Activated T-cell treated with anti-CD3 and anti-CD28 coated beads, Interleukin-2, amount 50 U/mL, for 72 hours (primary cell): ENCODE data around the gene TMEM131L. TPM values are rescaled to one million over a fixed set of nuclear protein-coding genes. Genes with fewer than 3 reads are reported as not detected.

Experiments used
- ATAC-seq, 2 donors: fragments of 150-1000 bp; cut with Tn5 transposase; replicated peaks in 1 of 2; 2 replicates each; pipeline ENCODE4 v1.10.0; 2021; ENCODE audit warnings: moderate library complexity in 2 of 2, mild to moderate bottlenecking in 1 of 2
- DNase-seq, 2 donors: peaks; one replicate each; pipeline ENCODE4 v3.0.0; 2021 to 2022; ENCODE audit warnings: mixed read lengths in 1 of 2
- H3K27ac Mint-ChIP-seq: one replicate; pipeline ENCODE4 v1.8.0; 2022; ENCODE audit warnings: mild to moderate bottlenecking, moderate library complexity, mixed read lengths
- H3K27me3 Mint-ChIP-seq: one replicate; pipeline ENCODE4 v1.8.0; 2022; ENCODE audit warnings: low read depth, mixed read lengths
- H3K36me3 Mint-ChIP-seq, 2 donors: one replicate each; pipeline ENCODE4 v1.8.0; 2022; ENCODE audit warnings: mixed read lengths in 2 of 2, mild to moderate bottlenecking in 1 of 2; ENCODE audit not compliant: insufficient read depth in 2 of 2
- H3K4me1 Mint-ChIP-seq: one replicate; pipeline ENCODE4 v1.8.0; 2022; ENCODE audit warnings: low read depth, mixed read lengths
- H3K4me3 Mint-ChIP-seq, 2 donors: one replicate each; pipeline ENCODE4 v1.8.0; 2022; ENCODE audit warnings: mild to moderate bottlenecking in 2 of 2, mixed read lengths in 2 of 2, moderate library complexity in 2 of 2
- H3K9me3 Mint-ChIP-seq, 2 donors: one replicate each; pipeline ENCODE4 v1.8.0; 2022; ENCODE audit warnings: mixed read lengths in 2 of 2
- total RNA-seq, 2 donors: library from RNA; stranded (reverse); gene quantifications; one replicate each; pipeline ENCODE4 v1.2.3, GENCODE V29; 2022

TMEM131L gene
- total RNA-seq, 2 donors from 2014 or later = 32.7 to 44.4 TPM

DNA sequence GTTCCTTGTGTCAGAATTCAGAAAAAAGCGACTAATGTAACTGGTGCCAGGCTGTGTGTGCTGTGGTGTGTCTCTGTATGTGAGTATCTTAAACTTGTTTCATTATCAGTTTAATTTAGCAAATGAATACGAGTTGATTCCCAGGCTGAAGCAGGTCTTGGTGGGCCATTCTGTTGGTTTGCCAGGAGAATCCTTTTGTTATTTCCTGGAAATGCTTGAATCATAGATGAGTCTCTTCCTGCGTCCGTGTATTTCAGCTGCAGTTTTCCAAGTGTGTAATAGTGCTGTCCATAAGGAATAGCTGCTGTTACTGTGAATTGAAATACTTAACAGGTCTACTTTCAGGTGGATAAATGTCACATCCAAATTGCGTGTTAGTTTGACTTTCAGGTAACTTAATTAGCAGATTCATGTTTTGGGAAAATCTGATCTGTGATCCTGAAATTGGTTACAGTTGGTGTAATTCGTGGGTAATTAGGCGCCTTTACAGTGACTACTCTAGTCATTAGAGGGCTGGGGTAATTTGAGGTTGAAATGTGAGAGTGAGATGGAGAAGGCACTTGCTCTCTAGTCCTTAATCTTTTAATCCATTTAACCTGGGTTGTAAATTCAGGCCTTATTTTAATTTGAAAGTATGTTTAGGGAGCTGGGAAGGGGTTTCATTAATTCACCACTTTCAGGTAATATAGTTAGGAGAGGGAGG, 23.8 kb downstream of the TMEM131L start:
- no peak for DNase-seq
- Mint-ChIP-seq H3K27me3 (no peaks in the 10 kb centered on the region), H3K36me3 (no peaks in the 10 kb centered on the region), H3K27ac (peak overlapping the region; percentile 96), H3K4me3 (peak overlapping the region; percentile 61 to 68), H3K9me3 (no peaks in the 10 kb centered on the region), H3K4me1 (peaks cover 95% of the 10 kb centered on the region)
- ATAC-seq = no peak

DNA sequence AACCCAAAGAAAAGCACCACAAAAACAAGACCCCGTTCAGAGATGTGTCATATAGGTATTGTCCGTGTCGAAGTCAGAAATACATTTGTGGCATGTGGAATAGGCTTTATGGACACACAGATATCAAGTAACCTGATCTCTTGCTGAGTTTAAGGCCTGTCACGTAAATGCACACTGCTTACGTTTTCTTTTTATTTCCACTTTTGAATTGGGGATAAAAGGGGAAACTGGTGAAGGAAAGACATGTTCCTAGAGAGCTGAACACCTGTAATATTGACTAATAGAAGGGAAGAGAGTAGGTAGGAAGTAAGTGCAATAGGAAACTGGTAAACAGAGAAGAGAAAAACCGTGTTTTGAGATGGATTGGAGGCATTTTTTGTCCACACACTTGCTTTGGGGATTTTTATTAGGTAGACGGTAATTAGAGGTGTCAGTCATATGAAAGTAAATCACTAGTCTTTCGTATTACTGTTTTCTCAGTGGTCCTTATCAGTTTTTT, 24.9 kb downstream of the TMEM131L start:
- no peak for ATAC-seq
- Mint-ChIP-seq H3K4me3 (peak overlapping the region; percentile 61 to 83), H3K36me3 (no peaks in the 10 kb centered on the region), H3K27me3 (no peaks in the 10 kb centered on the region), H3K27ac (peak overlapping the region; percentile 92), H3K9me3 (no peaks in the 10 kb centered on the region), H3K4me1 (peaks cover 95% of the 10 kb centered on the region)
- no peak for DNase-seq

DNA sequence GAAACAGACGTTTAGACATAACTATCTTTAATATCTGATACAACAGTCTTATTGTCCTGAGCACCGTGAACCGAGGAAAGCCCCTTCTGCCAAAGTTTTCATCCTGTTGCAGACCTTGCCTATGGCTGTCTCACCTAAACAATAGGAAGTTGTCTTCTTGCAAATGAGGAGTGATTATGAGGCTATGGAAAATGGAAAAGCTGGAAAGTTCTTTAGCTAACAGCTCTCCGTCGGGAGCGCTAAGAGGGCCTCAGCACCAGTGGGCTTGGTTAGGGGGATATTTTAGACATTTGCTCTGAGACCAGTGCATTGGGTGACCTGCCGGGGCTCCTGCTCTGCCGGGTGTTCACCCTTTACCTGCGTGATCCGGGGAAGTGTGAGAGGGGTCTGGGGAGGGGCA, 28.4 kb downstream of the TMEM131L start:
- Mint-ChIP-seq H3K27me3 (no peaks in the 10 kb centered on the region), H3K4me3 (peak overlapping the region in 1 of 2 donors; percentile 45), H3K27ac (peak overlapping the region; percentile 97), H3K9me3 (no peaks in the 10 kb centered on the region), H3K36me3 (peaks cover under 1 to 4% of the 10 kb centered on the region in 2 donors), H3K4me1 (peaks cover 98% of the 10 kb centered on the region)
- ATAC-seq (no peak), DNase-seq (no peak)

DNA sequence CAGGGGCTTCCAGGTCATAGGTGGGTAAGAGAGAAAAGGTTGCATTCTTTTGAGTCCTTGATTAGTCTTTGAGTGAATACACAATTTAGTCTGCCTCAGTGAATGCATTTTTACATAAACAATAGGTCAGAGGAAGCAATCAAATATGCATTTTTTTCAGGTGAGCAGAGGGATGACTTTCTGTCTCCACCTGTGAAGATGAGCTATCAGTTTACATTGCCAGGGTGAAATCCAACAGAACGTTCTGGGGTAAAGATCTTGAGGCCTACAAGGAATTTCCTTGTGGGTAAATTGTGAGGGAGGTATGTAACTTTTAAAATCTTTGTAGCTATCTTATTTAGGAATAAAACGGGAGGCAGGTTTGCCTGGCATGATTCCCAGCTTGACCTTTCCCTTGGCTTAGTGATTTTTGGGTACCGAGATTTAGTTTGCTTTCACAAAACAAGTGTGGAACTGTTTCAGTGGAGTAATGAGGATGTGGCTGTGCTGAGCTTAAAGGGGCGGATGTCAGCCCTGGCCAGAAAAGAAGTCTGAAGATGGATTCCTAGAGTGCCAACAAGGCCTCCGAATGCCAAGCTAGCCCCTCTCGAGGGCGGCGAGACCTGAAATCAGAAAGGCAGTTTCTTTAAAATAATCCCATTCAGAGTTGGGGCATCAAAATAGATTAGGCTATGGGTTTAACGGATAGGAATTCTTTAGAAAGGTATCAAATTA, 29.5 kb downstream of the TMEM131L start:
- H3K4me1 Mint-ChIP-seq = peaks cover 98% of the 10 kb centered on the region
- peak overlapping the region; percentile 97 for H3K27ac Mint-ChIP-seq
- DNase-seq = no peak
- no peaks in the 10 kb centered on the region for H3K9me3 Mint-ChIP-seq
- no peaks in the 10 kb centered on the region for H3K27me3 Mint-ChIP-seq
- peaks cover 5 to 14% of the 10 kb centered on the region in 2 donors for H3K36me3 Mint-ChIP-seq
- peak overlapping the region; percentile 57 to 83 for H3K4me3 Mint-ChIP-seq
- ATAC-seq = no peak

DNA sequence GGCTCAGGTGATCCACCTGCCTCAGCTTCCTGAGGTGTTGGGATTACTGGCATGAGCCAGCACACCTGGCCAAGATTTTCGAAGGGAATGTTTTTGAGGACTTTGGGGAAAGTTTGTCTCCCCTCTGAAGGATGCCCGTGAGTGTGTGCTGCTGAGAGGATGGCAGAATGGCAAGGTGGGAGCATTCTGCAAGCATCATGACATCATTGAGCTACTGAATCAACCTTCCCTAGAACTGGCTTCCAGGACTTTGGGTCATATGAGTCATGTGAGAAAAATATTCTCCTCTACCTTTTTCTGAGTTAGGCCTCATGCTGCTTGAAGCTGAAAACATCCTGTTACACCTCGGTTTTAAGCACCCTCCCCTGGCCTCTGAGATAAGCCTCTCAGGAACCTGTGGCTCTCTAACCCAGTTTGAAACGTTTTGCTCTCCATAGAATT, 31.0 kb downstream of the TMEM131L start:
- DNase-seq = peak; percentile 62 to 75
- Mint-ChIP-seq H3K4me1 (peaks cover 98% of the 10 kb centered on the region), H3K4me3 (peak overlapping the region; percentile 79 to 83), H3K36me3 (peaks cover 5 to 16% of the 10 kb centered on the region in 2 donors), H3K9me3 (no peaks in the 10 kb centered on the region), H3K27ac (peak overlapping the region; percentile 97), H3K27me3 (no peaks in the 10 kb centered on the region)
- ATAC-seq = peak; percentile 89 to 92

DNA sequence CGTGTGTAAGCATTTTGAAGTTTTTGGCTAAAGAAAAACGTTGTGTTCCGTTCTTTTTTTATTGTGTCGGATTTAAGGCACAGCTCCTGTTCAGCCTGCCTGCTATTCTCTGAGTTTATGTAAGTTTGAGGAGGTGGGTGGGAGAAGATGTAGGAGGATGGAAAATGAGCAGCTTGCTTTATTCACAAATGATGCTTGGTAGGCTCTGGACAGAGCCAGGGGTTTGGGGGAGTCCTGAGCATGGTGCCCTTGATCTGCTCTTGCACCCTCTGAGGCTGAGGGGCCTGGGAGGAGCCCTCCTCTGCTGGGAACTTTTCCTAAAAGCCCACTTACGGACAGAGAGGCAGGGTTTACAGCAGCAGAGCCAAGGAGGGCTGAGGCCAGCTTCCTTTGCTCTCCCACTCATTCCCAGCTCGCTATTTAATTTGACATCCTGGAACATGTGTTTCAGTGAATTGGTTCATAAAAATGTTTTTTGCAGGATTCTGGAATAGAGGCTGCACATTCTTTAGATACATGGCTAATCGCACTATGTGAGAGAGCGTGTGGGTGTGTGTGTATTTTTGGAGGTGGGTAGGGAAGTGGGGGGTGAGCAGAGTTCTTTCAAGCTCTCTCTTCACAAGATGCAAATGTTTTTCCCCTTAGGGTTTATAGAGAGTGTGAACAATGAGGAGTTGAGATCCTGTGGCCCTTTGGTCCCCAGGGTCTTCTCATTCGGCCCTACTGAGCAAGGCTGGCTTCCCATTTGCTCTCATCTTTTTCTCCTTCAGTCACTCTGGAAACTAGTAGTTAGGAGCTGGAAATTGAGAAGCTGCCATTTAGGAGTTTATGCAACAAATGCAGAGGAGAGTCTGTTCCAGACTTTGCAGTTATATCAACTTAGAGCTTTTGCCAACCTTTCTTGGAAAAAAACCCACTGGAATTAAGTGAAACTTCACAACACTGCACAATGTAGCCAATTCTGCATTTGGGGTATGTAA, 32.1 kb downstream of the TMEM131L start:
- Mint-ChIP-seq H3K4me3 (peak overlapping the region; percentile 79 to 83), H3K9me3 (no peaks in the 10 kb centered on the region), H3K4me1 (peaks cover 99% of the 10 kb centered on the region), H3K27me3 (no peaks in the 10 kb centered on the region), H3K27ac (peak overlapping the region; percentile 97), H3K36me3 (peaks cover 5 to 16% of the 10 kb centered on the region in 2 donors)
- DNase-seq (no peak), ATAC-seq (peak; percentile 6 to 17)

DNA sequence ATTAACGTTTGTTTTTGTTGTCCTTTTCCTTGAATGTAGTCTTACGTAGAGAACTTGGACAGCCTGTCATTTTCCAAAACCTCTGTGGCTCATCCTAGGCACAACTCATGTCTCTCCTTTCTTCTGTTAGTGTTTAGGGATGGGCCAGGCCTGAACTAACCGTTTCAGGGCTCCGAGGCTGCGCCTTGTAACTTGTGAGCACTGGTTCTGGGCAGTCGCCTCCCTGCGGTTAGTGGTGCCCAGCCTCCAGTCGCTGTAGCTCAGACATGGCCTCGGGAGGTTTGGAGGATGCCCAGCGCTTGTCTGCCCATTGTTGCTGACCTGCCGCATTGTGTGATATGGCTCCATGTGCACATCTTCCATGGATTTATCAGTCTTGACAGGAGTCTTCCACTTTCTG, 32.8 kb downstream of the TMEM131L start:
- peaks cover 5 to 16% of the 10 kb centered on the region in 2 donors for H3K36me3 Mint-ChIP-seq
- H3K9me3 Mint-ChIP-seq = no peaks in the 10 kb centered on the region
- H3K4me1 Mint-ChIP-seq = peaks cover 98% of the 10 kb centered on the region
- H3K27me3 Mint-ChIP-seq = no peaks in the 10 kb centered on the region
- peak overlapping the region; percentile 79 to 83 for H3K4me3 Mint-ChIP-seq
- peak overlapping the region; percentile 97 for H3K27ac Mint-ChIP-seq
- no peak for DNase-seq
- ATAC-seq = no peak

DNA sequence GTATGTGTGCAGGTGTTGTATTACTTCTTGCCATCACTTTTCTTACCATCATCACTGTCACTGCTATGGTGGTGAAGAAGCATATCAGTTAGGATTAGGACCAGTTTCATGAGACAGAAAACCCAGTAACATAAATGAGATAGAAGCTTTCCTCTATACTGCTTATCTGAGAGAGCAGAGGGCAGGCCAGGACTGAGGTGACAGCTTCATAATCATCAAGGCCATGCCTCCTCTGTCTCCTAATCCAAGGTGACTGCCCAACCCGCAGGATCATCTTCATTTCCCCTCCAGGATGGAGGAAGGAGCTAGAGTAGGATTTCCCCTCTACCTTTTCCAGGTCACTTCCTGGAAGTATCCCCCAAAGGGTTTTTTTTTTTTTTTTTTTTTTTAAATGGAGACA, 35.4 kb downstream of the TMEM131L start:
- peaks cover 93% of the 10 kb centered on the region for H3K4me1 Mint-ChIP-seq
- H3K9me3 Mint-ChIP-seq = peaks cover 0 to 3% of the 10 kb centered on the region in 2 donors
- peak overlapping the region; percentile 31 for H3K27ac Mint-ChIP-seq
- no peak overlapping the region for H3K4me3 Mint-ChIP-seq
- no peak for DNase-seq
- H3K27me3 Mint-ChIP-seq = no peaks in the 10 kb centered on the region
- H3K36me3 Mint-ChIP-seq = peaks cover 14 to 32% of the 10 kb centered on the region in 2 donors
- ATAC-seq = no peak

DNA sequence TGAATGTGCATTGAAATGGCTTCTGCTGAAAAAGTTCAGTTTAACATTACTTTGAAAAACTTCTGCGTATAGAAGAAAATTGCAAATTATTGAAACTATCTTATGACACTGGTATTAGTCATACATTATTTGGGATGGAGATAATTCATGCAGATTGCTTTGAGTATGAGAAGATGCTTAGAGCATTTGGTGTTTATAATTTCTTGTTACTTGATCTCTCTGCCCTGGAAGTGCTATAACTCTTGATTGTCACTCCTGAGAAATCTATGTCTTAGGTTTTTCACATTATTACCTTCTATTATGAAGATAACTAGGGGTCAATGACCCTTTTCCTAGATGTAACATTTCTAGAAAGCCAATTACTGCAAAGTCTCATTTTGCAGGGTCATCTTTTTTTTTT, 36.4 kb downstream of the TMEM131L start:
- ATAC-seq (no peak), DNase-seq (no peak)
- H3K36me3 Mint-ChIP-seq = peaks cover 14 to 36% of the 10 kb centered on the region in 2 donors
- H3K4me3 Mint-ChIP-seq = peak overlapping the region; percentile 18 to 61
- H3K27me3 Mint-ChIP-seq = no peaks in the 10 kb centered on the region
- peaks cover 93% of the 10 kb centered on the region for H3K4me1 Mint-ChIP-seq
- H3K9me3 Mint-ChIP-seq = peaks cover 0 to 3% of the 10 kb centered on the region in 2 donors
- H3K27ac Mint-ChIP-seq = peak overlapping the region; percentile 94

DNA sequence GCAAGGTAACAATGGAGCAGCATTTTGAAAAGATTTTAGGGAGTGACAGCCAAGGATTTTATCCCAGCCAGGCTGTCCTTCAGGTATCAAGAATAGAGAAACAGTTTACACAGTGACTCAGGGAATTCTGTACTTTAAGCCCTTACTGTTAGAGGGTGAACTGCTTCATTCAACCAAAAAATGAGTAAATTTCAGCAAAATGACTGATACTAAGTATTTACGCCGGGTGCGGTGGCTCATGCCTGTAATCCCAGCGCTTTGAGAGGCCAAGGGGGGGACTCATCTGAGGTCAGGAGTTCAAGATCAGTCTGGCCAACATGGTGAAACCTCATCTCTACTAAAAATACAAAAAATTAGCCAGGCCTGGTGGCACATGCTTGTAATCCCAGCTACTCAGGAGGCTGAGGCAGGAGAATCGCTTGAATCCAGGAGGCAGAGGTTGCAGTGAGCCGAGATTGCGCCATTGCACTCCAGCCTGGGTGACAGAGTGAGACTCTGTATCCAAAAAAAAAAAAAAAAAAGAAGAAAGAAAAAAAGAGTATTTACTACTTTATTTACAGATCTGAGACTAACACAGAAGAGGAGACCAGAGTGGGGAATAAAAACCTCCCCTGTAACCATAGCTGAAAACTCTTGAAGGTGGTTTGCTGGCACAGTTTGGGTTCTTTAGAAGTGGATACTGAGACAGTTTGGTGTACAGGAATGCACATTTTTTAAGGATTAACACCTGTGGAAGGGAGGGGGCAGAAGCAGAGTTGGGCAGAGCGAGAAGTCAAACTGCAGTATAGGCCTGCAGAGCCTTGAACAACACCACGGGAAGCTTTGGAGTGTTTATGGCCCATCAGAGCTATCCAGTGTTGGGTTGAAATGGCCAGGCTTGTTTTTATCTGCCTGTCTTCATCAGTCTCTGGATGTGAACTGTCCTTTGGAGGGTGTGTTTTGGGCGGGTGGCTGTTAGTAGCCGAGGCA, 40.5 kb downstream of the TMEM131L start:
- H3K36me3 Mint-ChIP-seq = peaks cover 14 to 32% of the 10 kb centered on the region in 2 donors
- H3K9me3 Mint-ChIP-seq = peaks cover 0 to 3% of the 10 kb centered on the region in 2 donors
- ATAC-seq (peak in 1 of 2 donors; percentile 36), DNase-seq (no peak)
- H3K4me3 Mint-ChIP-seq = no peak overlapping the region
- peaks cover 80% of the 10 kb centered on the region for H3K4me1 Mint-ChIP-seq
- H3K27me3 Mint-ChIP-seq = no peaks in the 10 kb centered on the region
- H3K27ac Mint-ChIP-seq = peak overlapping the region; percentile 98

DNA sequence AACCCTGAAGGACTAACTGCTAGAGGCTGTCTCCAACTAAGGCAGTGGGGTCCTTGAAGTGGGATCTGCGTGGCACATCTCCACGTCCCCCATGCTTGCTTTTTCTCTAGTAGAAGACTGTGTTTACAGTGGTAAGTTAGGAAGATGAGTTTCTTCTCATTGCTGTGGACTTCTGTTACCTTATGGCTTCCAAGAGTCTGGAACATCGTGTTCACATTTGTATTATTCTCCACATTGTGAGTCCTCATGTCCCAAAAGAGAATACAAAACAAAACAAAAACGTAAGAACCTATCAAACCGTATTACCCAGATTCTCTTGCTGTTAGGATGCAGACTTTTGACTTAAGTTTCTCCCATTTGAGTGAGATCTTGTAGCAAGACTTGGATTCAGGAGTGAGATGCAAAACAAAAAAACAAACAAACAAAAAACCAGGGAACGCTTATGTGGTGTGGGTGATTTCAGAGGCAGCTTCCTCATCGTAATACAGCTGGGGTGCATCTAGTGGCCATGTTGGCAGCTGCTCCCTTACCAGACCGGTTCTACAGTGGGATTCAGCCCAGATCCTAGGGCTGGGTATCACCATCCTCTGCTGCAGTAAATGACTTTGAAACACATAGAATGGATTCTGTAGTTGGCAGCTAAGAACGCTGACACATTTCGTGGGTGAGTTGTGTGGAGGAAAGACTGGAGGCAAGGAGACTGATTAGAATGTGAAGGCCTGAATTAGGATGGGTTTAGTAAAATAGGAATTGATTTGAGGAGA, 41.3 kb downstream of the TMEM131L start:
- H3K36me3 Mint-ChIP-seq = peaks cover 14 to 32% of the 10 kb centered on the region in 2 donors
- H3K4me1 Mint-ChIP-seq = peaks cover 80% of the 10 kb centered on the region
- H3K27ac Mint-ChIP-seq = peak overlapping the region; percentile 40
- peak in 1 of 2 donors; percentile 13 for ATAC-seq
- no peaks in the 10 kb centered on the region for H3K27me3 Mint-ChIP-seq
- H3K9me3 Mint-ChIP-seq = peaks cover 0 to 3% of the 10 kb centered on the region in 2 donors
- no peak overlapping the region for H3K4me3 Mint-ChIP-seq
- no peak for DNase-seq
